GM23338 (cell line): Measurements from ENCODE around the gene EPHA3. TPM values are rescaled to one million over a fixed set of nuclear protein-coding genes. Genes with fewer than 3 reads are reported as not detected.

Experiments
- ATAC-seq: fragments of 200-7000 bp; cut with Tn5 transposase; 3 replicates; pipeline ENCODE4 v1.9.1; 2020
- DNase-seq: peaks from one replicate; pipeline ENCODE4 v3.0.0-alpha.2; 2015; ENCODE audit warnings: low spot score
- H2AFZ ChIP-seq: fragments of 200-600 bp; sonication (generic); 2 replicates; pipeline ENCODE4 v1.8.0; 2016; ENCODE audit warnings: antibody characterized with exemption, mild to moderate bottlenecking, moderate library complexity
- H3F3A ChIP-seq: fragments of 200-600 bp; sonication (generic); replicated peaks from 2 replicates; pipeline ENCODE4 v1.8.0; 2017; ENCODE audit warnings: antibody characterized with exemption, mixed run types, low read depth
- H3K27ac ChIP-seq: fragments of 200-600 bp; sonication (generic); 2 replicates; pipeline ENCODE4 v1.6.1; 2016; ENCODE audit warnings: low read depth
- H3K27me3 ChIP-seq: fragments of 200-600 bp; sonication (generic); 2 replicates; pipeline ENCODE4 v1.8.0; 2016; ENCODE audit warnings: mild to moderate bottlenecking, mixed run types, moderate library complexity; ENCODE audit not compliant: insufficient read depth
- H3K36me3 ChIP-seq: fragments of 200-600 bp; sonication (generic); 2 replicates; pipeline ENCODE4 v1.8.0; 2016; ENCODE audit warnings: mild to moderate bottlenecking; ENCODE audit not compliant: insufficient read depth
- H3K4me1 ChIP-seq: fragments of 200-600 bp; sonication (generic); 2 replicates; pipeline ENCODE4 v1.8.0; 2016; ENCODE audit warnings: mild to moderate bottlenecking, moderate library complexity; ENCODE audit not compliant: insufficient read depth
- H3K4me2 ChIP-seq: fragments of 200-600 bp; sonication (generic); 2 replicates; pipeline ENCODE4 v1.7.1; 2017; ENCODE audit warnings: mixed run types
- H3K4me3 ChIP-seq: fragments of 200-600 bp; sonication (generic); 2 replicates; pipeline ENCODE4 v1.6.1; 2016; ENCODE audit warnings: mixed run types
- H3K79me2 ChIP-seq: fragments of 200-600 bp; sonication (generic); replicated peaks from 2 replicates; pipeline ENCODE4 v1.8.0; 2017; ENCODE audit warnings: mild to moderate bottlenecking; ENCODE audit not compliant: insufficient read depth
- H3K9me2 ChIP-seq: fragments of 200-600 bp; sonication (generic); 2 replicates; pipeline ENCODE4 v1.8.0; 2017; ENCODE audit not compliant: insufficient read depth
- H4K20me1 ChIP-seq: fragments of 200-600 bp; sonication (generic); replicated peaks from 2 replicates; pipeline ENCODE4 v1.8.0; 2017; ENCODE audit warnings: mild to moderate bottlenecking; ENCODE audit not compliant: insufficient read depth
- H3K27ac Mint-ChIP-seq: 2 replicates; pipeline ENCODE4 v1.8.0; 2020; ENCODE audit warnings: inconsistent platforms, mild to moderate bottlenecking, moderate library complexity, mixed read lengths
- H3K27me3 Mint-ChIP-seq: 3 replicates; pipeline ENCODE4 v1.8.0; 2022; ENCODE audit warnings: low read depth, mild to moderate bottlenecking, moderate library complexity, mixed read lengths, inconsistent platforms; ENCODE audit not compliant: insufficient read depth, poor library complexity
- H3K36me3 Mint-ChIP-seq: 3 replicates; pipeline ENCODE4 v1.8.0; 2021; ENCODE audit warnings: low read depth, mild to moderate bottlenecking, inconsistent platforms, moderate library complexity, mixed read lengths
- H3K4me1 Mint-ChIP-seq: 3 replicates; pipeline ENCODE4 v1.8.0; 2020; ENCODE audit warnings: mild to moderate bottlenecking, inconsistent platforms, mixed read lengths
- H3K4me3 Mint-ChIP-seq: 3 replicates; pipeline ENCODE4 v1.8.0; 2021; ENCODE audit warnings: moderate library complexity, mild to moderate bottlenecking, inconsistent platforms, mixed read lengths
- H3K9me3 Mint-ChIP-seq: 3 replicates; pipeline ENCODE4 v1.8.0; 2020; ENCODE audit warnings: moderate library complexity, mild to moderate bottlenecking, inconsistent platforms, mixed read lengths
- CREB1 ChIP-seq: fragments of 250-450 bp; sonication (Bioruptor Pico); IDR thresholded peaks from 2 replicates; pipeline ENCODE4 v1.5.0; 2020; ENCODE audit warnings: low read depth, mild to moderate bottlenecking, moderate library complexity
- CTCF ChIP-seq, 2 experiments: fragments of 200-600 bp in 1 of 2; sonication (generic) in 1 of 2; conservative IDR thresholded peaks; 2 replicates each; pipeline versions ENCODE4 v1.5.1 to v1.6.1; 2016 to 2017; ENCODE audit warnings: antibody characterized with exemption in 2 of 2, low read depth in 2 of 2, mild to moderate bottlenecking in 2 of 2, moderate library complexity in 1 of 2
- ETS1 ChIP-seq: IDR thresholded peaks from 2 replicates; pipeline ENCODE4 v1.6.1; 2016; ENCODE audit warnings: antibody characterized with exemption
- EZH2 ChIP-seq: fragments of 200-600 bp; sonication (generic); IDR thresholded peaks from one replicate; pipeline ENCODE4 v1.8.0; 2017; ENCODE audit warnings: antibody characterized with exemption, mild to moderate bottlenecking, low read depth; ENCODE audit not compliant: unreplicated experiment
- EZH2phosphoT487 ChIP-seq: fragments of 200-600 bp; sonication (generic); IDR thresholded peaks from one replicate; pipeline ENCODE4 v1.8.1; 2018; ENCODE audit warnings: antibody characterized with exemption; ENCODE audit not compliant: unreplicated experiment
- JUNB ChIP-seq: IDR thresholded peaks from one replicate; pipeline ENCODE4 v1.6.1; 2016; ENCODE audit warnings: antibody characterized with exemption; ENCODE audit not compliant: unreplicated experiment
- NANOG ChIP-seq: IDR thresholded peaks from 2 replicates; pipeline ENCODE4 v1.6.1; 2016; ENCODE audit warnings: antibody characterized with exemption, borderline replicate concordance
- POLR2AphosphoS5 ChIP-seq: IDR thresholded peaks from 2 replicates; pipeline ENCODE4 v1.6.1; 2016; ENCODE audit warnings: antibody characterized with exemption, low read depth
- STAT1 ChIP-seq: IDR thresholded peaks from one replicate; pipeline ENCODE4 v1.6.1; 2016; ENCODE audit warnings: antibody characterized with exemption; ENCODE audit not compliant: unreplicated experiment
- ZNF114 ChIP-seq: fragments of 250-450 bp; sonication (Bioruptor Pico); IDR thresholded peaks from 2 replicates; pipeline ENCODE4 v1.5.0; 2020; ENCODE audit warnings: mild to moderate bottlenecking, moderate library complexity
- ZNF331 ChIP-seq: fragments of 250-450 bp; sonication (Bioruptor Pico); IDR thresholded peaks from 2 replicates; pipeline ENCODE4 v1.5.0; 2020; ENCODE audit warnings: low read depth, mild to moderate bottlenecking, moderate library complexity
- polyA plus RNA-seq: library from polyadenylated mRNA; unstranded; fragments of >200 nt; fragmentation: Nextera tagmentation; extraction: Ambion mirVana; gene quantifications from 2 replicates; pipeline ENCODE4 v1.2.1, GENCODE V29; 2016
- total RNA-seq: library from RNA; depleted of rRNA; stranded (reverse); fragments of >200 nt; shearing (Covaris generic); gene quantifications from 2 replicates; pipeline ENCODE4 v1.2.3, GENCODE V29; 2014
- TF ChIP-seq, protein P1 (sequence below): fragments of 250-450 bp; sonication (Bioruptor Pico); IDR thresholded peaks from 2 replicates; pipeline ENCODE4 v1.5.0; 2020; ENCODE audit warnings: mild to moderate bottlenecking, moderate library complexity
- TF ChIP-seq, protein P2 (sequence below): IDR thresholded peaks from one replicate; pipeline ENCODE4 v1.6.1; 2018; ENCODE audit warnings: antibody characterized with exemption; ENCODE audit not compliant: unreplicated experiment

Gene EPHA3
- total and polyA plus RNA-seq, 2 experiments from 2014 or later: 0.05 to 0.21 TPM

DNA sequence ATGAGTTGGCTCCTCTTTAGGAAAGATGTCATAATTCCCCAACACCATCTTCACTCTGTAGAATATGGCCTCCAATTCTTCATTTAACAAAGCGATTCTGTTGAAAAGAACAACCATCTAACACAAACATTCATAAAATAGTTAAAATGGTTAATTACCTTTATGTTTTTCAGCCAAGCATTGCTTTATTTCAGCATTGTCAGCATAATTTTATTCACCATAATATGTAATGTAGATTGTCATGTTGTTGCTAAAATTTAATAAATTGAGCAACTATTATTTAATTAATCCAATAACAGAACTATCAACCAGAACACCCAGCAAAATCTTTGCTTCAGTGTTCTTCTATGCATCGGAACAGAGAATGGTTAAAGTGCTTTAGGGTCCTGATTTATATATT, 46.2 kb upstream of the EPHA3 start:
- ATAC-seq (no peak), DNase-seq (no peak)
- Histone ChIP-seq H3K4me1 (no peaks in the 10 kb centered on the region; the same call in 1 of the 2 replicates), H3K27ac (no peak overlapping the region), H3K36me3 (no peaks in the 10 kb centered on the region), H3K4me3 (no peak overlapping the region), H4K20me1 (no peaks in the 10 kb centered on the region), H3K9me2 (no peaks in the 10 kb centered on the region), H3K4me2 (no peak overlapping the region), H2AFZ (no peak overlapping the region), H3K79me2 (no peaks in the 10 kb centered on the region), H3K27me3 (no peaks in the 10 kb centered on the region), H3F3A (no peaks in the 10 kb centered on the region)
- no peaks in the 10 kb centered on the region for H3K36me3 Mint-ChIP-seq
- H3K4me3 Mint-ChIP-seq: no peak overlapping the region
- no peaks in the 10 kb centered on the region for H3K9me3 Mint-ChIP-seq
- H3K27me3 Mint-ChIP-seq: no peaks in the 10 kb centered on the region
- H3K4me1 Mint-ChIP-seq: peaks cover 4% of the 10 kb centered on the region; the same call in 2 of the 3 replicates
- H3K27ac Mint-ChIP-seq: no peak overlapping the region
- no peak for TF ChIP-seq NANOG
- TF ChIP-seq ZNF331 (CRISPR knock-in tag): no peak
- no peak for TF ChIP-seq CREB1 (CRISPR knock-in tag)
- no peak for TF ChIP-seq ZNF114 (CRISPR knock-in tag)
- TF ChIP-seq JUNB: no peak
- no peak for TF ChIP-seq EZH2phosphoT487
- TF ChIP-seq EZH2: no peak
- TF ChIP-seq, protein P1, sequence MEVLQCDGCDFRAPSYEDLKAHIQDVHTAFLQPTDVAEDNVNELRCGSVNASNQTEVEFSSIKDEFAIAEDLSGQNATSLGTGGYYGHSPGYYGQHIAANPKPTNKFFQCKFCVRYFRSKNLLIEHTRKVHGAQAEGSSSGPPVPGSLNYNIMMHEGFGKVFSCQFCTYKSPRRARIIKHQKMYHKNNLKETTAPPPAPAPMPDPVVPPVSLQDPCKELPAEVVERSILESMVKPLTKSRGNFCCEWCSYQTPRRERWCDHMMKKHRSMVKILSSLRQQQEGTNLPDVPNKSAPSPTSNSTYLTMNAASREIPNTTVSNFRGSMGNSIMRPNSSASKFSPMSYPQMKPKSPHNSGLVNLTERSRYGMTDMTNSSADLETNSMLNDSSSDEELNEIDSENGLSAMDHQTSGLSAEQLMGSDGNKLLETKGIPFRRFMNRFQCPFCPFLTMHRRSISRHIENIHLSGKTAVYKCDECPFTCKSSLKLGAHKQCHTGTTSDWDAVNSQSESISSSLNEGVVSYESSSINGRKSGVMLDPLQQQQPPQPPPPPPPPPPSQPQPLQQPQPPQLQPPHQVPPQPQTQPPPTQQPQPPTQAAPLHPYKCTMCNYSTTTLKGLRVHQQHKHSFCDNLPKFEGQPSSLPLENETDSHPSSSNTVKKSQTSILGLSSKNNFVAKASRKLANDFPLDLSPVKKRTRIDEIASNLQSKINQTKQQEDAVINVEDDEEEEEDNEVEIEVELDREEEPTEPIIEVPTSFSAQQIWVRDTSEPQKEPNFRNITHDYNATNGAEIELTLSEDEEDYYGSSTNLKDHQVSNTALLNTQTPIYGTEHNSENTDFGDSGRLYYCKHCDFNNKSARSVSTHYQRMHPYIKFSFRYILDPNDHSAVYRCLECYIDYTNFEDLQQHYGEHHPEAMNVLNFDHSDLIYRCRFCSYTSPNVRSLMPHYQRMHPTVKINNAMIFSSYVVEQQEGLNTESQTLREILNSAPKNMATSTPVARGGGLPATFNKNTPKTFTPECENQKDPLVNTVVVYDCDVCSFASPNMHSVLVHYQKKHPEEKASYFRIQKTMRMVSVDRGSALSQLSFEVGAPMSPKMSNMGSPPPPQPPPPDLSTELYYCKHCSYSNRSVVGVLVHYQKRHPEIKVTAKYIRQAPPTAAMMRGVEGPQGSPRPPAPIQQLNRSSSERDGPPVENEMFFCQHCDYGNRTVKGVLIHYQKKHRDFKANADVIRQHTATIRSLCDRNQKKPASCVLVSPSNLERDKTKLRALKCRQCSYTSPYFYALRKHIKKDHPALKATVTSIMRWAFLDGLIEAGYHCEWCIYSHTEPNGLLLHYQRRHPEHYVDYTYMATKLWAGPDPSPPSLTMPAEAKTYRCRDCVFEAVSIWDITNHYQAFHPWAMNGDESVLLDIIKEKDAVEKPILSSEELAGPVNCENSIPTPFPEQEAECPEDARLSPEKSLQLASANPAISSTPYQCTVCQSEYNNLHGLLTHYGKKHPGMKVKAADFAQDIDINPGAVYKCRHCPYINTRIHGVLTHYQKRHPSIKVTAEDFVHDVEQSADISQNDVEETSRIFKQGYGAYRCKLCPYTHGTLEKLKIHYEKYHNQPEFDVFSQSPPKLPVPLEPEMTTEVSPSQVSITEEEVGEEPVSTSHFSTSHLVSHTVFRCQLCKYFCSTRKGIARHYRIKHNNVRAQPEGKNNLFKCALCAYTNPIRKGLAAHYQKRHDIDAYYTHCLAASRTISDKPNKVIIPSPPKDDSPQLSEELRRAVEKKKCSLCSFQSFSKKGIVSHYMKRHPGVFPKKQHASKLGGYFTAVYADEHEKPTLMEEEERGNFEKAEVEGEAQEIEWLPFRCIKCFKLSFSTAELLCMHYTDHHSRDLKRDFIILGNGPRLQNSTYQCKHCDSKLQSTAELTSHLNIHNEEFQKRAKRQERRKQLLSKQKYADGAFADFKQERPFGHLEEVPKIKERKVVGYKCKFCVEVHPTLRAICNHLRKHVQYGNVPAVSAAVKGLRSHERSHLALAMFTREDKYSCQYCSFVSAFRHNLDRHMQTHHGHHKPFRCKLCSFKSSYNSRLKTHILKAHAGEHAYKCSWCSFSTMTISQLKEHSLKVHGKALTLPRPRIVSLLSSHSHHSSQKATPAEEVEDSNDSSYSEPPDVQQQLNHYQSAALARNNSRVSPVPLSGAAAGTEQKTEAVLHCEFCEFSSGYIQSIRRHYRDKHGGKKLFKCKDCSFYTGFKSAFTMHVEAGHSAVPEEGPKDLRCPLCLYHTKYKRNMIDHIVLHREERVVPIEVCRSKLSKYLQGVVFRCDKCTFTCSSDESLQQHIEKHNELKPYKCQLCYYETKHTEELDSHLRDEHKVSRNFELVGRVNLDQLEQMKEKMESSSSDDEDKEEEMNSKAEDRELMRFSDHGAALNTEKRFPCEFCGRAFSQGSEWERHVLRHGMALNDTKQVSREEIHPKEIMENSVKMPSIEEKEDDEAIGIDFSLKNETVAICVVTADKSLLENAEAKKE: no peak
- no peak for TF ChIP-seq ETS1
- no peak for TF ChIP-seq STAT1
- no peak for TF ChIP-seq CTCF (conservative IDR thresholded peaks at IDR 0.05; ENCODE audit: low read depth in 2 of 2)
- TF ChIP-seq, protein P2, sequence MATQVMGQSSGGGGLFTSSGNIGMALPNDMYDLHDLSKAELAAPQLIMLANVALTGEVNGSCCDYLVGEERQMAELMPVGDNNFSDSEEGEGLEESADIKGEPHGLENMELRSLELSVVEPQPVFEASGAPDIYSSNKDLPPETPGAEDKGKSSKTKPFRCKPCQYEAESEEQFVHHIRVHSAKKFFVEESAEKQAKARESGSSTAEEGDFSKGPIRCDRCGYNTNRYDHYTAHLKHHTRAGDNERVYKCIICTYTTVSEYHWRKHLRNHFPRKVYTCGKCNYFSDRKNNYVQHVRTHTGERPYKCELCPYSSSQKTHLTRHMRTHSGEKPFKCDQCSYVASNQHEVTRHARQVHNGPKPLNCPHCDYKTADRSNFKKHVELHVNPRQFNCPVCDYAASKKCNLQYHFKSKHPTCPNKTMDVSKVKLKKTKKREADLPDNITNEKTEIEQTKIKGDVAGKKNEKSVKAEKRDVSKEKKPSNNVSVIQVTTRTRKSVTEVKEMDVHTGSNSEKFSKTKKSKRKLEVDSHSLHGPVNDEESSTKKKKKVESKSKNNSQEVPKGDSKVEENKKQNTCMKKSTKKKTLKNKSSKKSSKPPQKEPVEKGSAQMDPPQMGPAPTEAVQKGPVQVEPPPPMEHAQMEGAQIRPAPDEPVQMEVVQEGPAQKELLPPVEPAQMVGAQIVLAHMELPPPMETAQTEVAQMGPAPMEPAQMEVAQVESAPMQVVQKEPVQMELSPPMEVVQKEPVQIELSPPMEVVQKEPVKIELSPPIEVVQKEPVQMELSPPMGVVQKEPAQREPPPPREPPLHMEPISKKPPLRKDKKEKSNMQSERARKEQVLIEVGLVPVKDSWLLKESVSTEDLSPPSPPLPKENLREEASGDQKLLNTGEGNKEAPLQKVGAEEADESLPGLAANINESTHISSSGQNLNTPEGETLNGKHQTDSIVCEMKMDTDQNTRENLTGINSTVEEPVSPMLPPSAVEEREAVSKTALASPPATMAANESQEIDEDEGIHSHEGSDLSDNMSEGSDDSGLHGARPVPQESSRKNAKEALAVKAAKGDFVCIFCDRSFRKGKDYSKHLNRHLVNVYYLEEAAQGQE: no peak
- TF ChIP-seq POLR2AphosphoS5: no peak
